Activated naive CD4-positive, alpha-beta T cell treated with Interleukin-2 at 50 U/mL for 16 hours (primary cell): ENCODE data around the gene FNIP2.
"Not testable (repeated sequence)": the region's sequence is repeated elsewhere in the genome, so short reads cannot be mapped to it uniquely, and the experiment has no call there.

ENCODE experiments used
- DNase-seq: peaks from one replicate; pipeline ENCODE4 v3.0.0-alpha.2; 2020

FNIP2 gene

GRCh38 chr4:158816955-158817354 is 48.1 kb downstream of the FNIP2 start:
- no peak for DNase-seq

GRCh38 chr4:158817562-158818296 is 48.9 kb downstream of the FNIP2 start:
- DNase-seq = no peak

DNA sequence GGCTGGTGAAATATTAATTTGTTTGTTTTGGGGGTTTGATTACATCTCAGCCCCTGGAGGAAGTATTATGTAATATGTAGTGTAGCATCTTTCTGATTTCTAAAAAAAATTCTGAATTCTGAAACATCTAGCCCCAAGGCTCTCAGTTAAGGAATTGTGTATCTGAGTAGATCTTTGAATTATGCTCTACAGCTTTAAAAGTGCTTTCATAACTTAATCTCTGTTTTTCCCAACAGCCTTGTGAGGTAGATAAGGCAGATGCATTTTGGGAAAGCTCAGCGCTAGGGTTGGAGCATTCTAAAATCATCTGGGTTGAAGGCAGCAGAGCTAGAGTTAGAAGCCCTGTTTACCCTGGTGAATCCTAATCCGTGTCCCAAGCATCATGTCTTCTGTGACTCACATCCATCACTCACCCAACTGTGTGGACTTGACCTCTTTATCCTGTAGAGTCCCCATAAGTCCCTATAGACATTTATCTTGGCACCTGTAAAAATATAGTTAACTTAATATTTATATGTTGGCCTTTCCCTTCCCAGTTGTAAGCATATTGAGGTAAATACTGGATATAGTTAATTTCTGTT is 49.8 kb downstream of the FNIP2 start:
- DNase-seq = no peak

- DNase-seq = no peak
Observed at GRCh38 chr4:158819942-158820786, 51.3 kb downstream of the FNIP2 start.

- DNase-seq = no peak
Observed at GRCh38 chr4:158821228-158821971, 52.6 kb downstream of the FNIP2 start.

GRCh38 chr4:158822348-158822747 is 53.5 kb downstream of the FNIP2 start:
- no peak for DNase-seq

DNA sequence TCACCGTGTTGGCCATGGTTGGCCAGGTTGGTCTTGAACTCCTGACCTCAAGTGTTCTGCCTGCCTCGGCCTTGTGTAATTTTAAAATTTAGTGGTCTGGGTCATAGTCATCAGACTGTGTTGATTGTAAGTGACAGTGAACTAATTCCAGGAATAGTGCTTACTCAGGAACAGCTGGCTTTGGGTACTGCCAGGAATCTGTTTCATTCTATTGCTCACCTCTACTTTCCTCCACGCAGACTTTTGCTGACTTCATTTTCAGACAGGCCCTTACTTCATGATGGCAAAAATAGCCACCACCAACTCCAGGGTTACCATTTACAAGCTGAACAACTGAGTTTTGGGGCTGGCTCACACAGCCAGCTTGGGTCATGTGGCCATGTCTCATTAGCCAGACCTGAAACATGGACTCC is 54.6 kb downstream of the FNIP2 start:
- no peak for DNase-seq

DNA sequence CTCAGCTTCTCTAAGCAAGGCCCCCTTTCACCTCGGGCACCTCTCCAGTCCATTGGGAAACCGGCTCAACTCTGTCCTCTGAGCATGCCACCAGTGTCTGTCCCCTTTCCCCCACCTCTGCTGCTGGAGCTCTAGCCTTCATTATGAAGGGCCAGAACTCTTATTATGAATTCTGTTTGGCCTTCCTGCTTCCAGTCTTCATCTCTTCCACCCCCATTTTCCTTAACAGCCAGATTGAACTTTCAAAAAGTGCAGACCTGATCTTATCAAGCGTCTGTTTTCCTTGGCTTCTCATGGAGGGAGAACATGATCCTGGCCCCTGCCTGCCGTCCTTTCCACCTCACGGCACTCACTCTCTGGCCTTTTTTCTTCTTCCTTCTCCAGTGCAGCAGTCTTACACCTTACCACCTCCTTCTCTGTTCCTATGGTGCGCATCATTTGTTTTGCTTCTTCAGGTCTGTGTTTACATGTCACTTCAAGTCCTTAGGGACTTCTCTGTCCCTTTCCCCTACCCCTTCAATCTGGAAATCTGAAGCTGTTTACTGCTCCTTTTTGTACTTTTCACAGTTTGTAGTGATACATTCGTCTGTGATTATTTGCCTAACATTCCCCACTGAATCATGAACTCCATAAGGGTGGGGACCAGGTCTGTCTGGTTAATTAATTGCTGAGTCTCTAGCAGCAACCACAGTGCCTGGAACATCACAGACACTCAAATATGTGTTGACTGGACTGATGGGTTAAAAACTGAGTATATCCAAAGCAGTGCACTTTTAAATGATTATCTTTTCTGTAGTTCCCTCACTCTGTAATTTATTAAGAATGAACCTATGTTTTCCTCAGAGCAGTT is 55.8 kb downstream of the FNIP2 start:
- DNase-seq = no peak

DNA sequence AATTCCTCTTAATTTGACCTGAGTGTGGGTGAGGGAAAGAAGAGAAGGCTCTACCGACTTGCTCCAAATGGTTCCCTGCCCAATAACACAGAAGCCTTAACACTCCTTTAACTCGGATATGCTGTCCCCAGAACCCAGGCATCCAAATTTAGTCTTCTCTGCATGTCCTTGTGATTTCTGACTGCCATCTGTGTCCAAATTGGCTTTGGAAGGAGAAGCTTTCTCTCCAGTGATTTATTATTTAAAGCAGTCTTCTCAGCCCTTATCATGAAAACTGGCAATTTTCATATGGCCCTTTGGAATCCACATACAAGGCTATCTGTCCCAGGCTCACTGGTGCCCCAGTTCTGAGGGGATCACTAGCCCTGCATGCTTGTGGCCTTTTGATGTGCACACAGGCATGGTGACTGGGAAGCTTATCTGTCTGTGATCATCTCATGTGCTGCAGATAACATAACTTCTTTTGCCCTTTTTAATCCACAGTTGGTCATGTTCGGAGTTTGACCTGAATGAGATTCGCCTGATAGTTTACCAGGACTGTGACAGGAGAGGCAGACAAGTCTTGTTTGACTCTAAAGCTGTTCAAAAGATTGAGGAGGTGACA is 56.7 kb downstream of the FNIP2 start:
- no peak for DNase-seq

DNA sequence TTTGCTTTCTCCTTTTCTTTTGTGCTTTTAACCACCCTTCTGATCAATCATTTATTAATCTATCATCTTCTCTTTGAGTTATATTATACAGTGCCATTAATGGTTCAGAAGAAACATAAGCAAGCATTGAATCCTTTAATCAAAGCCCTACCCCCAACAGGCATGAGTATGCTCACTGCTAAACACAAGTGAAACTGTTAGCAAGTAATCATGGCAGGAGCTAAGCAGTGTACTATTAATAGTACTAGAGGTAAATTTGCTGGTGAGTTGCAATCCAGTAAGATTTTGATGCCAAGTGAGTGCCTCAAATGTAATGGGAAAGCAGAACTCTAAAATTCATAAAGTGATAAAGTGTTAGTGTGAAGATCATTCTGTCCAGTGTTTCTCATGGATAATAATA is 57.2 kb downstream of the FNIP2 start:
- DNase-seq = no peak

DNA sequence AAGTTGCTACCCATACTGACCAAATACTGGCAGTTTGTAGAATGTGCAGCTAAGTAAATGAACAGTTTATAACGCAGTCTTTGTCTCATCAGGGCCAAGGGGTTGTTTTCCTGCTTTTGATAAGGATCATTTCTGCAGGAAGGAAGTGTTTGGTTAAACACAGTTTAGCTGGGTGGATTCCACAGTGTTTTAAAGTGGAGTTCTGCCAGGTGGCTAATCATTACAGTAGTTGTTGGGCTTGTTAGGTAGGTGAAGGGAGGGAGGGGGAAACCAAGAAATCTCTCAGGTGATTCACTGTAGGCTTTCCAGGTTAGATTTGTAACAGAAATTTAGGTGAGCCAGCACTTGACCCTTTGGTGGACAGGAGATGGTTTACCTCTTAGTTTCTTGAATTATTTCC is 58.1 kb downstream of the FNIP2 start:
- no peak for DNase-seq

- DNase-seq = no peak
Observed at GRCh38 chr4:158827543-158827981, 58.7 kb downstream of the FNIP2 start.

DNA sequence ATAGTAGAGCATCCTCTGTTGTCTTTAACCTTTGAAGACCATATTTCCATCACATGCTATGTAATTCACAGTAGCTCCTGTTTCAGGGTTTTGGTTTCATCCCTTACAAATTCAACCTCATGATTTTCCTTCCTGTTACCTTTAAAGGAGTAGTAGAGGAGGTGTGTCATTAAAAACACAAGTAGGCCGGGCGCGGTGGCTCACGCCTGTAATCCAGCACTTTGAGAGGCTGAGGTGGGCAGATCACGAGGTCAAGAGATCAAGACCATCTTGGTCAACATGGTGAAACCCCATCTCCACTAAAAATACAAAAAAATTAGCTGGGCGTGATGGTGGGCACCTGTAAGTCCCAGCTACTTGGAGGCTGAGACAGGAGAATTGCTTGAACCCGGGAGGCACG is 59.3 kb downstream of the FNIP2 start:
- not testable (repeated sequence) for DNase-seq

- DNase-seq = no peak
Observed at GRCh38 chr4:158829254-158829653, 60.4 kb downstream of the FNIP2 start.

GRCh38 chr4:158833602-158834001 is 64.8 kb downstream of the FNIP2 start:
- DNase-seq = no peak

DNA sequence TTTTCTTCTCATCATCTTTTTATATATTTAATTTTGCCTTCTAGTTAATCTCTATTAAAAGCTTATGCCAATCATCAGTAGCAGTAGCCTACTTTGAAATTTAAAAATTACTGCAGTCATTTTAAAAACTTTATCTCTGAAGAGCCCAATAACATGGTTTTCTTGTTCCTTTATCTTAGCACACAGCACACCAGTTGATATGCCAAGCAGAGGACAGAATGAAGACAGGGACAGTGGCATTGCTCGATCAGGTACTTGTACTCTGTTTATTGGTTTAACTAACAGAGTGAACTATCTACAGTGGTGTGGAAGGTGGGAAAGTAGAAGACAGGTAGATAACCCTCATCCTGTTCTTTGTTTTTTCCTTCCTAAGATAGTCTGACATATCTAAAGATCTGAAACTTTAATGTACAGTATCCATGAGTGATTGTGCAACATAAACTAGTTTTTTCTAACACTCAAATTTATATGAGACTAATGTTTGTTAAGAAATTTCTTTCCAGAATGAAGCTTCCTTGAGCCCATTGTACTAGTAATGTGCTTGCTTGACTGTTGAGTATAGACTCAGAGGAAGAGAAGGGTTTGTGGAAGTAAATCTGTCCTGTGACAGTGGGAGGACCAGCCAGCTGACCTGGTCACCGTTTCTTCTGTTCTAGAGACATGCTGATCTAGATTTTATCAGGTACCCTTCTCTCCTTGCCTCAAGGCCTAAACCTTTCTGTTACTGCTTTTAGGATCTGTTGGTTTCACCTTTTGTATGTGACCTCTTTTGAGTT is 66.6 kb downstream of the FNIP2 start:
- DNase-seq = no peak

DNA sequence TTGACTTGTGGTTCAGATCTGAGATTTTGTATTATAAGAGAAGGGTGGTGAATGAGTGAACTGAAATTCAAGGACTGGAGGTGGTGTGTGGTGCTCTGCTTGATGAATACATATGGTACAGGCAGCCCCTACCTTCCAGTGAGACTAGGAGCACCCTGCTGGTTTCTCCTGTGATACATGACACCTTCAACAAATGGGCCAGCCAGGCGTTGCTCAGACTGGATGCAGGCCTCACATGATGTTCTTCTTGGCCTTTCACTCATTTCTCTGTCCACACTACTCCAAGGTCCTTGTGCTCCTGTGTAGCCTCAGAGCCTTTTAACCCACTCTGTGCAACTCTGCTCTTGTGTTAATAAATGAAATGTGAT is 67.2 kb downstream of the FNIP2 start:
- DNase-seq = no peak

GRCh38 chr4:158836828-158837449 is 68.1 kb downstream of the FNIP2 start:
- DNase-seq = no peak

DNA sequence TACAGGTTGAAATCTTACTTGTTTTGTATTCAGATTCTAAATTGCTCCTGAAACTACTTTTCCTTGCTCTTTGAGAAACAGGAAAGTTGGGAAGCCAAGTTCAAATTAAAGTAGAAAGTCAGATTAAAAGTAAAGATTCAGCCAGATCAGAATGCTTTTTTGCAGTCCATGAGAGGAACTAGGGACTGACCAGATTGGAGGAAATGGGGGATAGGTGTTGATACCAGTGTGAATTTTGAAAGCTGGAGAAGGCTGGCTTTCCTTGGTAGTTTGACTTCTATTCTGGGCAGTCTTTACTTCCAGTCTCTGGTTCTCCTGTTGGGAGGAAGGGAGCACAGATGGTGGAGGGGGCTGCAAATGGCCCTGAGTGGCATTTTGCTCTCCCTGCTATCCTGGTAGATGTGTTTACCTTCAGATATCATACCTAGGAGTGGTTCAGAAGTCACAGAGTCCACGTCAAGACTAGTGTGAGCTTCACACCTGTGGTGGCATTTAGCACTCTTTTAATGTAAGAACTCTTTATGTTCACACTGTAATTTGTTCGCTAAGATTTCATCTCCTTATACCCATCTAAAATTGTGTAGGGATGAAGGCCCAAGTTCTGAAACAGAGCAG is 68.8 kb downstream of the FNIP2 start:
- no peak for DNase-seq

DNA sequence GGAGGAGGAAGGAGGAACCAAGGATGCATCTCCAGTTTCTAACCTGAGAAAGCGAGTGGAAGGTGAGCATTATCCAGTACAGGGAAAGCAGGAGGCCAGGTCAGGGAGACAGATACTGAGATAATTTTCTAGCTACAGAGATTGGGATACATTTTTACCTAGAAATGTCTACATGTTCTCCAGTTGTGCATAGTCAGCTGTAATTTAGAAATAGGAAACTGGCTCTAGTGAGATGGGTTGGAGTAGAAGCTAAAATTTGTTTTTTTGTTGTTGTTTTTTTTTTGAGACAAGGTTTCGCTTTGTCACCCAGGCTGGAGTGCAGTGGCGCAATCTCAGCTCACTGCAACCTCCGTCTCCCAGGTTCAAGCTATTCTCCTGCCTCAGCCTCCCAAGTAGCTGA is 71.3 kb downstream of the FNIP2 start:
- no peak for DNase-seq
